CMK (cell line): Measurements from ENCODE around the gene GDA.
"Not testable (repeated sequence)": the region's sequence is repeated elsewhere in the genome, so short reads cannot be mapped to it uniquely, and the experiment has no call there.

Source experiments
- DNase-seq: peaks from one replicate; pipeline ENCODE4 v3.0.0-alpha.2; 2010; ENCODE audit warnings: low read depth

Gene GDA

DNA sequence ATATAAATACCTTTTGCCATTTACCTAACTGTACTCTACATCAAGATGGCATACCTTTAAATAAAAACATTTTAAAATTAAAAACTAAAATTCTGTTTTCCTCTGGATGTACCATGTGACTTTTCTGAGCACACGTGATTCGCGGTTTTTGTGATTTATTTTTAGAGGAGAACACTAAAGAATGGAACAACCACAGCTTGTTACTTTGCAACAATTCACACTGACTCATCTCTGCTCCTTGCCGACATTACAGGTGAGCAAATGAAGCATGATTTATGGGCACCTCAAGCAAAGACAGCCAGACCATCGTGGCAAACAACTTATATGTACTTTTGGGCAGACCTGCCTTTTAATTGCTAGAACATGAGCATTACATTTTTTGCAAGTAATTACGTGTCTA, 61.3 kb downstream of the GDA start:
- DNase-seq, result no peak

DNA sequence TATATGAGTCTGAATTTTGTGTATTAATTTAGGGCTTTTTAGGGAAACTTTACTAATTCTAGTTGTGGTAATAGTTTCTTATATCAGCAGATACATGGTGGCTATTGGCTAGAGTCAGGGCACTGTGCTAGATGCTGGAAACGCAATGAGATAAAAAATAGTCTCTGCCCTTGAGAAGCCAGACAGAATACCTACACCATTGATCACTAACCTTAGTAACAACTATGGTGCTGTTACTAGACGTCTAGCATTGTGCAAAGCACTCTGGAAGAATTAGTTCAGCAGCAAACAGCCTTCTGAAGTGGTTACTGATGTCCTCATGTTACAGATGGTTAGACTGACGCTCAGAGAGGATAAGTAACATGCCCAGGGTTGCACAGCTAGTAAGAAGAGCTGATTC, 61.8 kb downstream of the GDA start:
- DNase-seq, result no peak

DNA sequence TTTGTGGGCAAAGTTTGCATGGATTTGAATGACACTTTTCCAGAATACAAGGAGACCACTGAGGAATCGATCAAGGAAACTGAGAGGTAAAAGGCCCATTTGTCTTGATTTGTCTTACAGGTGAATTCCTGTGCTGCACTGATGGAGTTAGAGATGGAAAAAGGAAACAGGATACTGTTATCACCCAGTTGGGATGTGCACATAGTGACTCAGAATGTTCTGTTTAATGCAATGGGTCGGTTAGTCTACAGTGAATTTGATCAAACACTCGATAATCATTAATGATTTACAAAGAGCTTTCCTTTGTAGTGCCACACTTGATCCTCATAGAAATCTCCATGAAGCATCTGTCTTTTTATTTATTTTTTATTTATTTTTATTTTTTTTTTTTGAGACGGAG, 64.7 kb downstream of the GDA start:
- no peak for DNase-seq

GRCh38 chr9:72217306-72217842, 68.1 kb downstream of the GDA start:
- DNase-seq, result no peak

- DNase-seq, result no peak
These were observed 71.3 kb downstream of the GDA start for GRCh38 chr9:72220589-72220988.

GRCh38 chr9:72226146-72226812, 77.0 kb downstream of the GDA start:
- DNase-seq, result no peak

- no peak for DNase-seq
These were observed 79.0 kb downstream of the GDA start for GRCh38 chr9:72228282-72228681.

DNA sequence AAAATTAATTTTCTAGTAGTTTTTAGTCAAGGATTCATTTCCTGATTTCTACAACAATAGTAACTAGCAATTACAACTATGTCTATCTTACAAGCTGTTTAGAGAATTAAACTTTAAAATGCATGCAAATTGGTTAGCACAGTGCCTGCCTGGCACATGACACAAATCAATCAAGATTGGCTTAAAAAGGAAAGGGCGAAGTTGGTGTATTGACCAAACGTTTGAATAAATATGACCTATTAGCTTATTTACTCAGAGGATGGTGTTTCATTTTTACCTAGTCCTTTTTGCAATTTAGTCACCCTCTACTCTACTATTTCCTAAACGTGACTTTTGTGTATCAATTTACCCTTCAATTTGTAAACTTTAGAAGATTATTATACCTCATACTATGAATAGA, 83.5 kb downstream of the GDA start:
- no peak for DNase-seq

- no peak for DNase-seq
These were observed 98.3 kb downstream of the GDA start for GRCh38 chr9:72247549-72247948.

GRCh38 chr9:72251589-72251988, 102.3 kb downstream of the GDA start:
- DNase-seq, result no peak

GRCh38 chr9:72254901-72255545, 105.8 kb downstream of the GDA start:
- DNase-seq, result no peak

DNA sequence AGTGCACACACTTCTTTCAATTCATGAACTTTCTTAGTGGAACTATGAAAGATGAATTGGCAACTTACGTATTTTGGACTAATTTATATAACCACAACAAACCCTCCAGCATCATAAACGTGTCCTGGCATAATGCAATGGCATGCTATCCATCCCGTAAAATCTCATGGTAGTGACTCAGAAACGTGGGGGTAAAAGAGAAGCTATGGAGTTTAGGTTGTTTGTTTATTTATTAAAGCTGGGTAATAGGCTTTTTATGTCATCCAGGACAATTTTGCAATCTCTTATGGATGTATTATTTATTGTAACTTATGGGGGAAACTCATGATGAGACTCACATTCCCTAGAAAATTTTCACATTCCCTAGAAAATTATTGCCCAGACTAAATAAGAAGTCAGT, 106.3 kb downstream of the GDA start:
- no peak for DNase-seq

DNA sequence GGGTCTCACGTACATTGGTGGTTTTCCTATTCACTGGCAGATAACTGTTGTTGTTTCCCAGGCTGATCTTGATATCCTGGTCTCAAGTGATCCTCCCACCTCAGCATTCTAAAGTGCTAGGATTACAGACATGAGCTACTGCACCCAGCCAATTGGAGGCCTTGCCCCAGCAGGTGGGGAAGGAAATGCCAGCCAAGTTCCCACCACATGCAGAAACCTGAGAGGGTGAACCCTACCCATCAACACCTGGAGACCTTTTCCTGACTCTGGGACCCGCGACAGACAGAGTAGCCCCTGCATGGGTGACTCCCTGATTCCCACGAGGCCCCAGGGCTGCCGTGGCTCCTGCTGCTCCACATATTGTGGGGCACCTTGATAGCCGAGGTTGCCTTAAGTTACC, 107.7 kb downstream of the GDA start:
- DNase-seq, result no peak

GRCh38 chr9:72257814-72258213, 108.6 kb downstream of the GDA start:
- DNase-seq, result no peak

DNA sequence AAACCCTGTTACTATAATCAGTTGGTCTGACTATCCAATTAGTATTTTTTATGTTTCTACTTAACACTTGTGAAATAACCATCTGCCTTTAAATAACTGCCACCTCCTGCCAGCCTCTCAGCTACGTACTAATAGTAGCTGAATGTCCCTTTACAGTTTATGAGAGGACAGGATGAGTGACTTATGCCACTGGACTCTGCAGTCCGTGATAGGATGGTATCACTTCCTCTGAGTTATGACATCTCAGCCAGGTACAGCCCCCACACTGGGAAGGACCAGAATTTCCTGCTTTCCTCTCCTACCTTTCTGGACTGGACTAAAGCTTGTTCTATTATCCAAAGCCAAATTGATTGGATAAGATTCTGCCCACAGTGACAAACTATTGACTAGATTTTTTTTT, 112.8 kb downstream of the GDA start:
- no peak for DNase-seq

- DNase-seq, result no peak
These were observed 114.3 kb downstream of the GDA start for GRCh38 chr9:72263572-72263971.

DNA sequence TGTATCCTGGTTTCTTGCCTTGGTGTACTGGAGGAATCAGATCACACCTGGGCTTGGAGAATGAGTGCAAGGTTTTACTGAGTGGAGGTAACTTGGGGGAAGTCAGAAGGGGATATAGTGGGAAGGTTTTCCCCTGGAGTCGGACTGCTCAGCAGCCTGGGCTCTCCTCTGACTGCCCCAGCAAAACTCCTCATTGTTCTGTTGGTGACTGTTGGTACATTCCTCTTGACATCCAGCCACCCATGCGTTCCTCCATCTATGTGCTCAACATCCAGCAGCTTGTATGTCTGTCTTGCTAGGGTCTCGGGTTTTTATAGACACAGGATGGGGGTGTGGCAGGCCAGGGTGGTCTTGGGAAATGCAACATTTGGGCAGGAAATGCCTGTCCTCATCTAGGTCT, 119.7 kb downstream of the GDA start:
- no peak for DNase-seq

DNA sequence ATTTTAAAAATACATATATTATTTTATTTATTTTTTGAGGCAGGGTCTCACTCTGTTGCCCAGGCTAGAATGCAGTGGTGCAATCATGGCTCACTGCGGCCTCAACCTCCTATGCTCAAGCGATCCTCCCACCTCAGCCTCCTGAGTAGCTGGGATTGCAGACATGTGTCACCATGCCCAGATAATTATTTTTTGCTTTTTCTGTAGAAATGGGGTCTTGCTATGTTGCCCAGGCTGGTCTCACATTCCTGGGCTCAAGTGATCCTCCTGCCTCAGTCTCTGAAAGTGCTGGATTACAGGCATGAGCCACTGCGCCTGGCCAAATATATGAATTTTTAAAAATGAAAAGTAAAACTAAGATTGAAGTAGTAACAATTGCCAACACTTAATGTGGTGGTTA, 121.1 kb downstream of the GDA start:
- DNase-seq, result not testable (repeated sequence)

GRCh38 chr9:72271613-72272478, 122.6 kb downstream of the GDA start:
- no peak for DNase-seq

DNA sequence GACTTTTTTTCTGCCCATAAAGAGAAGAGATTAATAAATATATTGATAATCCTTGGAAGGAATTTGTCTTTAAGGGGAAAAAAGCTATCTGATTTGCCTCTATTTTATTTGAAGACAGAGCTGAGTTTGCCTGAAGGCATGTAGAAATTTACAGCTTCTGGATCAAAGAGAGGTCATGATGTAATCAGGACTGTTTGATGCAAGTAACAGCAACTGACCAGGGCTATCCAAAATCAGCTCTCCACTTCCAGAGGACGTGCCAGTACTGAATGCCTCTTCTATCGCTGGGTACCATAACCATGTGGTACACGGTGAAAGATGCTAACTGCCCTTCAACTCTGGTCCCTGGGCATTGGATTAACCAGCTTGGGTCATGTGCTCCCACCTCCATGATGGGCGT, 125.2 kb downstream of the GDA start:
- no peak for DNase-seq

GRCh38 chr9:72274916-72275315, 125.7 kb downstream of the GDA start:
- DNase-seq, result no peak

DNA sequence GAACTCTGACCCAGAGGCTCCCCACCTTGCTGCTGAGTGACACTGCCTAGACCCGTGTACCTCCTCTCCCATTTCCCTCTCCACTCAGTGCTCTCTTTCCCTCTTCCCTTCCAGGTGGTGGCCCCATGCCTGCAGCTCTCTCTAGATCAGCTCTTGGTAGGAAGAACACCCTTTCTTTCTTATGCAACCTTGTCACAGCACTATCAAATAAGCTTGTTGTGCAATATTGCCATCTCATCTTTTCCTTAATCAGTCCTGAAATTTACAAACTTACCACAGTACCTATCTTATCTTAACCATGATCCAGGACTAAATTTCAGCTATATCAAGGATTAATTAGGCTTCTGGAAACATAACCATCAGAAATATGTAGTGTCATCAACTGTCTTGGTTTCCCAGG, 127.2 kb downstream of the GDA start:
- DNase-seq, result no peak

- DNase-seq, result no peak
These were observed 129.7 kb downstream of the GDA start for GRCh38 chr9:72278959-72279358.
